ENCODE measurements around the gene LRRC8A. TPM values are rescaled to one million over a fixed set of nuclear protein-coding genes. Genes with fewer than 3 reads are reported as not detected.

Gene LRRC8A
- total RNA-seq (2022; extraction: Qiagen RNA extraction), result 112 to 180 TPM (median 179 TPM) in 5 replicates

DNA sequence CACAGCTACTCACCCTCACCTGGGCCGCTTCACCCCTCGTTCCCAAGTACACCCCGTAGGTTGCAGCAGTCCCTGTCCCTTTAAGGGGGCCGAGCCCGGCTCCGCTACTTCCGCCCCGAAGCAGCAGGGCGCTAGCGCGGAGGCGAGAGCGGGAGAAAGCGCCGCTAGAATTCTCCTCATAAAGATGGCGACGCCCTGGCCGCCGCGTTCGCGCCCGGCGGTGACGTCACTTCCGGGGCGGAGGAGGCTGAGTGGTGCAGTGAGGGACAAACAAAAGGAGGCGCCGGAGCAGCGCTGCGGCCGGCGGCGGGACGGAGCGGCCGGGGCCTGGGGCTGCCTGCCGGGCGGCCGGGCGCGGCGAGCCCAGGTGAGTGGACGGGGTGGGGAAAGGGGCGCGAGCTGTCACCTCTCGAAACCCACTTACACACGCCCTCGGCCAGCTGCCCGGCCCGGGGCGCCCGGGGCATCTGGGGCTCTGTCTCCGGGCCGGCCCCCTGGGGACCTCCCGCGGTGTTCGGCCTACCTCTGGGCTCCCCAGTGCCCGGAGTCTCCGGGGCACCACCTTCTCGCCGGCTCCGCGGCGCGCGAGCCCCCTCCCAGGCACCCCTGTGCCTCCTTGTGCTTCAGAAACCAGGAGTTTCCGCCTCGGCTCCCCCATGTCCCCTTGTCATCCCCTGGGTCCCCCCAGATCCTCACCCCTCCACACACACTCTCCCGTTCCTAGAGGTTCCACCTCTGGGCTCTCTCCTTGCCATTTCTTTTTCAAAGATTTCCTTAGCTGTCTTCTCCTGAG lies at the start of gene LRRC8A, which contains the start of gene KYAT1:
LRRC8A (plus strand) TSS at position 250 of the 793 bp plus-strand sequence. CDS start 25,032 bp downstream, outside the sequence.
KYAT1 (minus strand) TSS at position 67 of the 793 bp plus-strand sequence. CDS start 36,545 bp downstream, outside the sequence.

DNA sequence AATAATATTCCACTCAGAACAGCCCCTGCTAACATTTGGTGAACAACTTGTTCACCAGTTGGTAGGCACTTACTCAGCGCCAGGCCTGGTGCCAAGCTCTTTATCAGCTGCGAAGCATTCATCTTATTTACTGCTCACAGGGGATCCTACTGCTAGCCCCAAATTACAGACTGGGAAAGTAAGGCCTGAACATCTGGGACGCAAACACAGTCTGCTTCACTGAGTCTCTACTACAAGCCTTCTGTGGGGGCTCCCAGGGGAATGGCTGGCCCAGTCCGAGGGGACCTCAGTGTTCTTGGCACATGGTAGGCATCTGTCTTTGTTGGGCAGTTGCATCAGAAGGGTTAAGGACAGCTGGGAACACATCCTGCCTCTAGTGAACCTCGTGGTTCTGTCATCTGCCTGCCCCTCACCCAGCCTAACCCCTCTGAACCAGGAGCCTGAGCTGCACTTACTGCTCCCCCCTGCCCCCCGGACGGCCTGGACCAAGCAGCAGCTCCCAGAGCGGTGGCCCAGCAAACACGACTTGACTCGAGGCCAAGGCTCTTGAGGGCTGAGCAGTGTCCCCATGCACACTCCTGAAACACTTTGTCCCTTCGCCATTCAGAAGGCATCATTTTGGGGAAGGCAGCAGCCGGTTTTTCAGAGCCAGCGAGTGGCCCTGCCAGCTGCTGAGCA lies 38.6 kb downstream of the LRRC8A start, which contains the start of gene PHYHD1:
PHYHD1 (plus strand) TSS at position 602 of the 678 bp plus-strand sequence. CDS start 1,342 bp downstream, outside the sequence.

DNA sequence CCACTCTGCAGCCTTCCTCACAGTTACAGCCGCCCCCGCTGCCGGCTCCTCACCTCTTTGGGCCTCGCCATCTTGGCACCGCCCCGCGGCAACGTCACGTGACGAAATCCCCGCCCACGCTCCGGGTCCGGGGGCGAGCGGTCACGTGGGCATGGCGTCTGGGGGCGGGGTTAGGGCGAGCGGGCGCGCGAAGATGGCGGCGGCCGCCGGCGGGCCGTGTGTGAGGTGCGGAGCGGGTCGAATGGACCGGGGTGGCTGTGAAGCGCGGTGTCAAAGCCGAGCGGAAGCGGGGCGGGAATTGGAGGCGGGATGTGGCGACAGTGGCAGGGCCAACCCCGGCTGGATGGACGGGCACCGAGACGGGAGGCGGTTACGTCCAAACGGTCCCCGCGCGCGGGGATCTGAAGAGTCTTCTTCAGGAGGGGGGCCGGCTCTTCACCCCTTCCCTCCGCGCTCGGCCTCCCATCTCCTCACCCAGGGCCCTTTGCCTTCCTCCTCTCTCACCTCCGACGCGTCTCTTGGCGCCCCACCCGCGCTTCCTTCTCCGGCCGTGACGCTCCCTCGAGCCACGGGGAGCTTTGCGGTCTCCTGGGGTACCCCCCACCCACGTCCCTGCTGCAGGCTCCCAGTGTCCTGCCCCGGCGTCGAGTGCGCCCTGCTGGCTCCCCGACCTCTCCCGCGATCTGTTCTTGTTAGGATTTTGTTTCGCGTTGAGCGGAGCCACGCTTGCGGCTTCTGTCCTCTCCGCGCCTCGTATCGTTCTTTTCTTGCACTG lies 65.8 kb downstream of the LRRC8A start, which contains the start of the genes DOLK and NUP188:
DOLK (minus strand) TSS at position 77 of the 775 bp plus-strand sequence. CDS start 300 bp downstream, outside the sequence.
NUP188 (plus strand) TSS at position 173 of the 775 bp plus-strand sequence; CDS start at position 194, 21 bp downstream.

Other genes starting within 250 kb of the LRRC8A start
- 88.8 to 134 TPM (median 124 TPM) in 5 replicates for gene DYNC2I2, start 225.3 kb upstream of the LRRC8A start, total RNA-seq (2022; extraction: Qiagen RNA extraction)
- 438 to 515 TPM (median 467 TPM) in 5 replicates for gene SET, start 192.9 kb upstream of the LRRC8A start, total RNA-seq (2022; extraction: Qiagen RNA extraction)
- gene PKN3, start 179.6 kb upstream of the LRRC8A start, total RNA-seq (2022; extraction: Qiagen RNA extraction), result 10.5 to 17.4 TPM (median 16.2 TPM) in 5 replicates
- gene ZDHHC12, start 158.0 kb upstream of the LRRC8A start, total RNA-seq (2022; extraction: Qiagen RNA extraction), result 64.0 to 91.6 TPM (median 87.9 TPM) in 5 replicates
- 10.6 to 17.9 TPM (median 16.1 TPM) in 5 replicates for gene ZER1, start 110.2 kb upstream of the LRRC8A start, total RNA-seq (2022; extraction: Qiagen RNA extraction)
- gene TBC1D13, start 94.9 kb upstream of the LRRC8A start, total RNA-seq (2022; extraction: Qiagen RNA extraction), result 17.1 to 22.4 TPM (median 20.5 TPM) in 5 replicates
- gene ENDOG, start 63.6 kb upstream of the LRRC8A start, total RNA-seq (2022; extraction: Qiagen RNA extraction), result 20.9 to 30.3 TPM (median 29.1 TPM) in 5 replicates
- gene SPOUT1, start 52.3 kb upstream of the LRRC8A start, total RNA-seq (2022; extraction: Qiagen RNA extraction), result 22.5 to 44.6 TPM (median 40.4 TPM) in 5 replicates
- gene KYAT1, start 183 bp upstream of the LRRC8A start, total RNA-seq (2022; extraction: Qiagen RNA extraction), result 9.7 to 14.2 TPM (median 12.5 TPM) in 5 replicates
- gene PHYHD1, start 38.8 kb downstream of the LRRC8A start, total RNA-seq (2022; extraction: Qiagen RNA extraction), result 0.08 to 0.42 TPM (median 0.38 TPM) in 5 replicates
- 32.2 to 47.1 TPM (median 42.5 TPM) in 5 replicates for gene DOLK, start 65.5 kb downstream of the LRRC8A start, total RNA-seq (2022; extraction: Qiagen RNA extraction)
- 31.2 to 48.0 TPM (median 46.4 TPM) in 5 replicates for gene NUP188, start 65.6 kb downstream of the LRRC8A start, total RNA-seq (2022; extraction: Qiagen RNA extraction)
- 31.2 to 47.2 TPM (median 44.8 TPM) in 5 replicates for gene SH3GLB2, start 146.2 kb downstream of the LRRC8A start, total RNA-seq (2022; extraction: Qiagen RNA extraction)
- 13.0 to 14.1 TPM (median 13.6 TPM) in 5 replicates for gene MIGA2, start 154.5 kb downstream of the LRRC8A start, total RNA-seq (2022; extraction: Qiagen RNA extraction)
- gene DOLPP1, start 199.0 kb downstream of the LRRC8A start, total RNA-seq (2022; extraction: Qiagen RNA extraction), result 17.4 to 21.9 TPM (median 20.0 TPM) in 5 replicates
- 22.1 to 34.5 TPM (median 32.3 TPM) in 5 replicates for gene CRAT, start 228.7 kb downstream of the LRRC8A start, total RNA-seq (2022; extraction: Qiagen RNA extraction)
- gene PTPA, start 229.3 kb downstream of the LRRC8A start, total RNA-seq (2022; extraction: Qiagen RNA extraction), result 111 to 124 TPM (median 118 TPM) in 5 replicates

All from A549 treated with dexamethasone at 1 μM for 4 hours (cell line).